NCI-H69 (cell line): ENCODE data around the gene S100A13.
"Not testable (repeated sequence)": the region's sequence is repeated elsewhere in the genome, so short reads cannot be mapped to it uniquely, and the experiment has no call there.

Source experiments
- DNase-seq: peaks from one replicate; lab custom pipeline; 2025; lab: John Stamatoyannopoulos, UW

Gene S100A13

GRCh38 chr1:153602749-153603148 lies 24.6 kb downstream of the S100A13 start:
- DNase-seq, result no peak

GRCh38 chr1:153599847-153600246 lies 27.5 kb downstream of the S100A13 start:
- no peak for DNase-seq

GRCh38 chr1:153598309-153599172 lies 28.8 kb downstream of the S100A13 start:
- peak; percentile 96 for DNase-seq

- no peak for DNase-seq
Measured at GRCh38 chr1:153597206-153597605, 30.1 kb downstream of the S100A13 start.

GRCh38 chr1:153592748-153593147 lies 34.6 kb downstream of the S100A13 start:
- DNase-seq, result peak; percentile 34

GRCh38 chr1:153588482-153588881 lies 38.8 kb downstream of the S100A13 start:
- DNase-seq, result no peak

- not testable (repeated sequence) for DNase-seq
Measured at GRCh38 chr1:153588033-153588432, 39.3 kb downstream of the S100A13 start.

GRCh38 chr1:153587314-153587713 lies 40.0 kb downstream of the S100A13 start:
- peak; percentile 14 for DNase-seq

- no peak for DNase-seq
Measured at GRCh38 chr1:153586347-153586746, 41.0 kb downstream of the S100A13 start.

GRCh38 chr1:153585006-153585405 lies 42.3 kb downstream of the S100A13 start:
- no peak for DNase-seq

GRCh38 chr1:153583976-153584375 lies 43.3 kb downstream of the S100A13 start:
- DNase-seq, result no peak

GRCh38 chr1:153583514-153583913 lies 43.8 kb downstream of the S100A13 start:
- DNase-seq, result not testable (repeated sequence)

GRCh38 chr1:153582836-153583235 lies 44.5 kb downstream of the S100A13 start:
- not testable (repeated sequence) for DNase-seq

- no peak for DNase-seq
Measured at GRCh38 chr1:153578936-153579335, 48.4 kb downstream of the S100A13 start.

- no peak for DNase-seq
Measured at GRCh38 chr1:153578490-153578889, 48.8 kb downstream of the S100A13 start.

- peak; percentile 46 for DNase-seq
Measured at GRCh38 chr1:153577624-153578051, 49.7 kb downstream of the S100A13 start.

GRCh38 chr1:153577138-153577537 lies 50.2 kb downstream of the S100A13 start:
- DNase-seq, result no peak

GRCh38 chr1:153575497-153575896 lies 51.8 kb downstream of the S100A13 start:
- not testable (repeated sequence) for DNase-seq

GRCh38 chr1:153575081-153575491 lies 52.2 kb downstream of the S100A13 start:
- DNase-seq, result not testable (repeated sequence)

GRCh38 chr1:153573351-153573750 lies 54.0 kb downstream of the S100A13 start:
- no peak for DNase-seq

- peak; percentile 88 for DNase-seq
Measured at GRCh38 chr1:153572569-153573015, 54.7 kb downstream of the S100A13 start.

GRCh38 chr1:153571706-153572105 lies 55.6 kb downstream of the S100A13 start:
- DNase-seq, result no peak

- DNase-seq, result peak; percentile 24
Measured at GRCh38 chr1:153570874-153571273, 56.4 kb downstream of the S100A13 start.

GRCh38 chr1:153569465-153569864 lies 57.8 kb downstream of the S100A13 start:
- no peak for DNase-seq
